ENCODE data around the gene POLE.

The POLE gene

DNA sequence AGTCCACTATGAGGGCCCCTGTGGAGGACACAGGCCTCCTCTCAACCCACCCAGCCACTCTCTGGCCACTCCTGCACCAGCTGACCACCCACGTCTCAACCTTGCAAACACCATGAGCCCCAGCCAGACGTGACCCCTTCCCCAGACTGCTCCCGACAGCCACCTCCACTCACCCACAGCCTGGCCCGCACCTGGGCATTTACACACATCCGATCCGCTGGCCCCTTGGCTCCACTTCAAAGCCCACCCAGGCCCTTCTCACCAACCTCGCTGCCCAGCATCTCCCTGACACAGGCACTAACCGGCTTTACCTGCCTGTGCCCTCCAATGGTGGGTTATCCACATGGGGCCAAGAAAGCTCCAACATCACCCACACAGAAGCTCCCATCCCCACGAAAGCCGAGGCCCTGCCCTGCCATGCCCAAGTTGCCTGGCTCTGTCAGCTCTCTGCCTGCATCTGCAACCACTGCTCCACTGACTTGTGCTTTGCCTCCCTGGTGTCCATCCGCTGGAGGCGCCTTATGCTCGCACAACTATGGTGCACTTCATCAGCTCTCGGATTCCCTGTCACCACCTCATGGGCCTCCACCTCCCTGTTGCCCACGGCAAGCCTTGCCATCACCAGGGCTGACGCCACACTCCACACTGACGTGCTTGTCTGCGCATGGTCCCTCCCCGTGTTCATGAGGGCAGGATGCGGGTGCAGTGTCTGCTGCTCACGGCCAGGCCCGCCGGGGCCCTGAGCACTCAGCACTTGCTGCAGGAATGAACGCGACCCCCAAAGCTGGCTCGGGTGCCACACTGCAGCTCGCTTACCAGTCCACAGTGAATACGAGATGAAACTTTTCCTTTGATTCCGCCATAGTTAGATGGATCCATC lies 51.8 kb downstream of the POLE start:
- no peak for DNase-seq (ENCODE audit: extremely low spot score)
- TF ChIP-seq LEF1 (IDR thresholded peaks at IDR 0.05; ENCODE audit: borderline replicate concordance) = no peak
- no peak for TF ChIP-seq FOXA1 (IDR thresholded peaks at IDR 0.05)
- no peak for TF ChIP-seq SP1 (IDR thresholded peaks at IDR 0.05)
- TF ChIP-seq HDGF (IDR thresholded peaks at IDR 0.05; ENCODE audit: borderline replicate concordance) = no peak
- TF ChIP-seq BHLHE40 (IDR thresholded peaks at IDR 0.05; ENCODE audit: borderline replicate concordance) = no peak
- TF ChIP-seq L3MBTL2 (conservative IDR thresholded peaks at IDR 0.05) = no peak
- TF ChIP-seq SUZ12 (IDR thresholded peaks at IDR 0.05) = no peak
- POLR2A ChIA-PET = no interaction called here
- CTCF ChIA-PET = interaction anchor here (0.6 kb wide), 1 partner anchor 133 kb away, joined by 3 read pairs; no protein-coding TSS in a partner anchor

DNA sequence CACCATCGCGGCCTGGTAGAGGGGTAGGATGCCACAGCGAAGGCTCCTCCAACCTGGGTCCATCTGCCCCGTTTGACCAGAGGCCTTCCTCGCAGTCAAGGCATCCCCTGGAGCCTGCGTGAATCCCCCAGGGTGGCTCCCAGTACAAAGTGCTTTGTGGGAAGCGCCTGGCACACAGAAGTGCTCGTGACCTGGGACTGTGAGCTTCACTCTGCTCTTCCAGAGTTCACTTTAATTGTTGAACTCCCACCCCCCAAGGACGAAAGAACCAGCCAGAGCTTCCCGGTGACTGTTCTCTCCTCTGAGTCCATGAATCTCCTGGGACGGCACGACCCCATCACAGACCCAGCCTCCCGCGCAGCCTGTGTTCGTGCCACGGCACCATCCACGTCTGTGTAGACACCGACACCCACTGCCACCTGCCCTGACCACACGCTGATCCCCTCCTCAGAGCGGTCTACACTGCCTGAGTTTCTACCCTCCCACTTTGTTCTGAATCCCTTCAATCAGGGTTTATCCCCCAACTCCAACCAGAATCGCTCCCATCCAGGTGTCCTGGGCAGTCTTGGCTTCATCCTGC lies 52.6 kb downstream of the POLE start:
- ChIA-PET POLR2A (no interaction called here), CTCF (no interaction called here)
- TF ChIP-seq, protein P1, sequence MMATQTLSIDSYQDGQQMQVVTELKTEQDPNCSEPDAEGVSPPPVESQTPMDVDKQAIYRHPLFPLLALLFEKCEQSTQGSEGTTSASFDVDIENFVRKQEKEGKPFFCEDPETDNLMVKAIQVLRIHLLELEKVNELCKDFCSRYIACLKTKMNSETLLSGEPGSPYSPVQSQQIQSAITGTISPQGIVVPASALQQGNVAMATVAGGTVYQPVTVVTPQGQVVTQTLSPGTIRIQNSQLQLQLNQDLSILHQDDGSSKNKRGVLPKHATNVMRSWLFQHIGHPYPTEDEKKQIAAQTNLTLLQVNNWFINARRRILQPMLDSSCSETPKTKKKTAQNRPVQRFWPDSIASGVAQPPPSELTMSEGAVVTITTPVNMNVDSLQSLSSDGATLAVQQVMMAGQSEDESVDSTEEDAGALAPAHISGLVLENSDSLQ (IDR thresholded peaks at IDR 0.05) = no peak
- TF ChIP-seq ZNF384 (IDR thresholded peaks at IDR 0.05) (no peak), FOXM1 (IDR thresholded peaks at IDR 0.05; ENCODE audit: borderline replicate concordance) (no peak), HDGF (IDR thresholded peaks at IDR 0.05; ENCODE audit: borderline replicate concordance) (no peak), FOXK2 (IDR thresholded peaks at IDR 0.05) (no peak), TARDBP (IDR thresholded peaks at IDR 0.05) (no peak), SUZ12 (IDR thresholded peaks at IDR 0.05) (no peak), NFRKB (IDR thresholded peaks at IDR 0.05) (no peak), LEF1 (IDR thresholded peaks at IDR 0.05; ENCODE audit: borderline replicate concordance) (no peak), L3MBTL2 (conservative IDR thresholded peaks at IDR 0.05) (no peak), FOXA1 (IDR thresholded peaks at IDR 0.05) (no peak), BHLHE40 (IDR thresholded peaks at IDR 0.05; ENCODE audit: borderline replicate concordance) (no peak), ELF4 (IDR thresholded peaks at IDR 0.05) (no peak), CTBP1 (IDR thresholded peaks at IDR 0.05; ENCODE audit: borderline replicate concordance) (no peak)
- no peak for DNase-seq (ENCODE audit: extremely low spot score)

DNA sequence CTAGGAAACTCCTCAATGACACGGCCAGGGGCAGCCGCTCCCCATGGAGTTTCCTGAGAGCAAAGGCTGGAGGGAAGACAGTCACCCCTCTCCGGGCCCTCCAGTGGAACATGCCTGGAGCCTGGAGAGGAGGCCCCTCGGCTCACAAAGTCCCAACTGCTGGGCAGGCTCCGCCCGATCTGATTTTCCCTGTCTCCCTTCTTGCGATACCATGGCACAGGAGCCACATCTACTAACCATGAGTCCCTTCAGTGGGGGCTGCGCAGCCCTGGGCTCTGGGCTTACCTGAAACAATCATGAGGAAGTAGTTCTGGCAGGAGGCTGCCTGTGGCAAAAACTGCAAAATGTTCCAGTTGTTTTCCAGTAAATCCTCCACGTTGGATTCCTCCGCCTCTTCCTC lies 53.2 kb downstream of the POLE start:
- no peak for DNase-seq (ENCODE audit: extremely low spot score)
- ChIA-PET CTCF (interaction anchor here (0.6 kb wide), 1 partner anchor 19 kb away, joined by 4 read pairs; no protein-coding TSS in a partner anchor), POLR2A (no interaction called here)
- TF ChIP-seq LEF1 (IDR thresholded peaks at IDR 0.05; ENCODE audit: borderline replicate concordance) = no peak
- no peak for TF ChIP-seq SP1 (IDR thresholded peaks at IDR 0.05)
- no peak for TF ChIP-seq ELF4 (IDR thresholded peaks at IDR 0.05)
- no peak for TF ChIP-seq SUZ12 (IDR thresholded peaks at IDR 0.05)
- TF ChIP-seq HDGF (IDR thresholded peaks at IDR 0.05; ENCODE audit: borderline replicate concordance) = no peak

DNA sequence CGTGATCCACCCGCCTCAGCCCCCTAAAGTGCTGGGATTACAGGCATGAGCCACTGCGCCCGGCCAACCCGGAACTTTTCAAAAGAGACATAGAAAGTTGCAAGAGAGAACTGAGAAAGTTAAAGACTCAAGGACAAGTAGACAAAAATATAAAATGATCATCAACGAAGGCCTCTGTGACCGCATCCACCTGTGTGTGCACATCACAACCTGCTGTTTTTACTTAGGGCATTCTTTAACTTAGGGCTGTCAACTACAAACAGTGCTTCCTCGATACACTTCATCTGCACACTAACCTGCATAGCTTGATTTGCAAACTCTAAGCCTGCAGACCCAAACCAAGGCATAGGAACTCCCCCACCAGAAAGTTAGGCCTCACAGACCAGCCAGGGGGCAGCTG lies 53.7 kb downstream of the POLE start:
- ChIA-PET CTCF (interaction anchor here (0.6 kb wide), 1 partner anchor 20 kb away, joined by 4 read pairs; no protein-coding TSS in a partner anchor), POLR2A (no interaction called here)
- no peak for DNase-seq (ENCODE audit: extremely low spot score)
- TF ChIP-seq, protein P1 (IDR thresholded peaks at IDR 0.05) = no peak
- TF ChIP-seq SP1 (IDR thresholded peaks at IDR 0.05) (no peak), NFRKB (IDR thresholded peaks at IDR 0.05) (no peak), HDGF (IDR thresholded peaks at IDR 0.05; ENCODE audit: borderline replicate concordance) (no peak), TARDBP (IDR thresholded peaks at IDR 0.05) (no peak), SUZ12 (IDR thresholded peaks at IDR 0.05) (no peak), FOXM1 (IDR thresholded peaks at IDR 0.05; ENCODE audit: borderline replicate concordance) (no peak), ELF4 (IDR thresholded peaks at IDR 0.05) (no peak), ZNF384 (IDR thresholded peaks at IDR 0.05) (no peak), L3MBTL2 (conservative IDR thresholded peaks at IDR 0.05) (no peak), FOXK2 (IDR thresholded peaks at IDR 0.05) (no peak), LEF1 (IDR thresholded peaks at IDR 0.05; ENCODE audit: borderline replicate concordance) (no peak), BHLHE40 (IDR thresholded peaks at IDR 0.05; ENCODE audit: borderline replicate concordance) (no peak), FOXA1 (IDR thresholded peaks at IDR 0.05) (no peak), CTBP1 (IDR thresholded peaks at IDR 0.05; ENCODE audit: borderline replicate concordance) (no peak), ARNT (IDR thresholded peaks at IDR 0.05) (no peak)

DNA sequence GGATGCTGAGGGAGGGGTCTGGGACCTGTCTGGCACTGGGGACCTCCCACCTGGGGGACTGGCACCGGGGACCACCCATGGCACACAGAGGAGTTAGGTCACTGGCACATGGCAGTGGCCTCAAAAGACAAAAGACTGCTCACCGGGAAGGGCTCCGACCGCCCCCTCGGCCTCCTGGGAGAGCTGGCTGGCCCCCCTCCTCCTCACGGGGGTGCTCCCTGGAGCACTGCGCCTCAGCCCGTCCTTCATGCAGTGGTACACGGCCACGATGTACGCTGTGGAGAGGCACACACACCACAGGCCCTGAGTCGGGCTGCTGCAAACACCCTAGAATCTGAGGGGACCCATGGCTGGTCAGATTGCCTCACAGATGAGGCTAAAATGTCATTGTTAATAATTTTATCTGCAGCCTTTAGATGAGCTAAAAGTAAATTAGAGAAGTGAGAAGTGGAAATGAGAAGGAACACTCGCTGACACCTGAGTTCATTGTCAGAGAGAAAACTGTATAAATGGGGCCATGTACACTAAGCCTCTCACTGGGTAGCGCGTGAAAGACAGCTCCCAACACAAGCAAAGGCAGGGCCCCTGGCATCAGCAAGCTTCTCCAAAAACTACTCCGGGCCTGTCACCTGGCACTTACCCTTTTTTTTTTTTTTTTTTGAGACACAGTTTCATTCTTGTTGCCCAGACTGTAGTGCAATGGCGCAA lies 54.5 kb downstream of the POLE start:
- no peak for DNase-seq (ENCODE audit: extremely low spot score)
- CTCF ChIA-PET = interaction anchor here (0.6 kb wide), 1 partner anchor 78 kb away, joined by 3 read pairs; the partner anchor contains the start of gene PGAM5
- TF ChIP-seq LEF1 (IDR thresholded peaks at IDR 0.05; ENCODE audit: borderline replicate concordance) (no peak), HDGF (IDR thresholded peaks at IDR 0.05; ENCODE audit: borderline replicate concordance) (no peak), BHLHE40 (IDR thresholded peaks at IDR 0.05; ENCODE audit: borderline replicate concordance) (no peak), SUZ12 (IDR thresholded peaks at IDR 0.05) (no peak), ELF4 (IDR thresholded peaks at IDR 0.05) (no peak), FOXM1 (IDR thresholded peaks at IDR 0.05; ENCODE audit: borderline replicate concordance) (no peak), FOXK2 (IDR thresholded peaks at IDR 0.05) (no peak), CTBP1 (IDR thresholded peaks at IDR 0.05; ENCODE audit: borderline replicate concordance) (no peak), ZNF384 (IDR thresholded peaks at IDR 0.05) (no peak), TARDBP (IDR thresholded peaks at IDR 0.05) (no peak), ARNT (IDR thresholded peaks at IDR 0.05) (no peak), NFRKB (IDR thresholded peaks at IDR 0.05) (no peak), L3MBTL2 (conservative IDR thresholded peaks at IDR 0.05) (no peak), SP1 (IDR thresholded peaks at IDR 0.05) (no peak), FOXA1 (IDR thresholded peaks at IDR 0.05) (no peak)
- TF ChIP-seq, protein P1 (IDR thresholded peaks at IDR 0.05) = no peak
- POLR2A ChIA-PET = no interaction called here

Measured in HEK293T (cell line).